ENCODE measurements around the gene AIDA.

GRCh38 chr1:222631611-222632208, 80.6 kb downstream of the AIDA start:
- TF ChIP-seq EZH2phosphoT487 (IDR thresholded peaks at IDR 0.05; ENCODE audit: low read depth, severe bottlenecking, unreplicated experiment) (no peak), EZH2 (IDR thresholded peaks at IDR 0.05; ENCODE audit: borderline replicate concordance) (no peak)

All from hepatocyte (in vitro differentiated cells).